Hypothalamus (tissue), 51 donors: ENCODE data around the gene FOXA1.
"Not testable (repeated sequence)": the region's sequence is repeated elsewhere in the genome, so short reads cannot be mapped to it uniquely, and the experiment has no call there.

Experiments used
- DNase-seq, 51 donors: peaks; one replicate each; lab custom pipeline; 2025; lab: John Stamatoyannopoulos, UW

Gene FOXA1

DNA sequence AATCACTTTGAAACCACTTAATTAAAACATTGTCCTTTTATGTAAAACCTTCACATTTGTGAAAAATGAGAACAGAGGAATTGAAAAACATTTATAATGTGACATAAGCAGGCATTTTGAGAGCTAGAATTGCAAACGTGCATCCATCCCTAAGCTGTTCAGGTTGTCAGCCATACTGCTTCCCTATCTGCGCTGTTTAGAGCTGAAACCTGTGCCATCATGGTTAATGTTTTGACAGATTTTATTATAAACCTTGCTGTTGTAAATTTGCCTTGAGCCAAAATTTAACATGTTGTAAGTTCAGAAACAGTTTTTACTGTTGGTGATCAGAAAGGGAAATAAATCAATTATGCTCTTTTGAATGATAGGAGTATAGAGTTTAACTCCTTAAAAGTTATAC is 31.9 kb downstream of the FOXA1 start:
- no peak for DNase-seq

DNA sequence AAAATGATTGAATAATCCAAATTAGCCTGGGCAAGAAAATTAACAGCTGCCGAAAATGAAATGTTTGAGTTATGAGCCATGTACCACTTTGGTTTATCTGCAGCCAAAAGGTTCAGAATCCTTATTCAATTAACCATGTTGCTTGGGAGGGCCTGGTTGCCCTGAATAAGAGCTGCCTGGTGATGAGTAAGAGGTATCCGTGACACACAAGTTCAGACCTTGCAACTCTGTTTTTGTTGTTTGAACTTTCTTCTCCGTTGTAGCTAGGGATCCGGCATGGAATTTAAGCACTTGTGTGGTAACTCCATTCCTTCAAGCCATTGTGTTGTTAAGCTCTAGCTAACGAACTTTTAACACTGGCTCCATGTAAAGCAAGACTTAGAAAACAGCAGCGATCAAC is 35.7 kb downstream of the FOXA1 start:
- no peak for DNase-seq

DNA sequence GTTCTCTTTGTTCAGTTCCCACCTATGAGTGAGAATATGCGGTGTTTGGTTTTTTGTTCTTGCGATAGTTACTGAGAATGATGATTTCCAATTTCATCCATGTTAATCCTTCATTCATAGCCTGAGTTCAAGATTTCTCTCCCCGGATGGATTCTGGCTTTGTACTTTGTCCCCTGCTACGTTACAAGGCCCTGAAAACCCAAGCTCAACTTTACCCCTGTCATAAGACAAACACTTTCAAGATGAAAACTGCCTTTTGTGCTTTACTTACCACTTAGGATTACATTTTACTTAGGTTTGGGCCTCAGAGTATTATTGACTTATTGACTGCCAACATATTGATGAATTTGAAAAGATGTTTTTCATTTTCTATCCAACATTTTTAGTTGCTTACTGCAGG is 36.3 kb downstream of the FOXA1 start:
- DNase-seq, result no peak

DNA sequence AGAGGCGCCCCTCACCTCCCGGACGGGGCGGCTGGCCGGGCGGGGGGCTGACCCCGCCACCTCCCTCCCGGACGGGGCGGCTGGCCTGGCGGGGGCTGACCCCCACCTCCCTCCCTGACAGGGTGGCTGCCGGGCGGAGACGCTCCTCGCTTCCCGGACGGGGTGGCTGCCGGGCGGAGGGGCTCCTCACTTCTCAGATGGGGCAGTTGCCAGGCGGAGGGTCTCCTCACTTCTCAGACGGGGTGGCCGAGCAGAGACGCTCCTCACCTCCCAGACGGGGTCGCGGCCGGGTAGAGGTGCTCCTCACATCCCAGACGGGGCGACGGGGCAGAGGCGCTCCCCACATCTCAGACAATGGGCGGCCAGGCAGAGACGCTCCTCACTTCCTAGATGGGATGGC is 39.5 kb downstream of the FOXA1 start:
- DNase-seq, result not testable (repeated sequence)

GRCh38 chr14:37553935-37554550 is 41.0 kb downstream of the FOXA1 start:
- no peak for DNase-seq

GRCh38 chr14:37551119-37551518 is 43.9 kb downstream of the FOXA1 start:
- no peak for DNase-seq

DNA sequence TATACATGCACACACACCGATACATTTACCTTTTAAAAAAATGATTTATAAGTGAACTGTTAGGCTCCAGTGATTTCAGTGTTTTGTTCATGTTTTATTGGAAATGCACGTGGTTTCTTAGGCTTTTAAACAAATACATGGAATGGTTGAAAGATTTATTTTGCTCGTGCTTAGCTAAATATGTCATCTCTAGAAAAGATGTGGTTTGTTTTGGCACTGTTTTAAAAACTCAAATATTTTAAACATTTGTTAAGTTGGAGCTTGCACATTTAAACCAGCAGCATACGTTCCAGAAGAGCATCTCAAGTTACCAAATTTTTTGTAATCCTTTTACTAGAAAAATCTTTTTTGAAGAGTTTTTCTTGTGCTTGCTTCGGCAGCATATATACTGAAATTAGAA is 44.5 kb downstream of the FOXA1 start:
- no peak for DNase-seq

DNA sequence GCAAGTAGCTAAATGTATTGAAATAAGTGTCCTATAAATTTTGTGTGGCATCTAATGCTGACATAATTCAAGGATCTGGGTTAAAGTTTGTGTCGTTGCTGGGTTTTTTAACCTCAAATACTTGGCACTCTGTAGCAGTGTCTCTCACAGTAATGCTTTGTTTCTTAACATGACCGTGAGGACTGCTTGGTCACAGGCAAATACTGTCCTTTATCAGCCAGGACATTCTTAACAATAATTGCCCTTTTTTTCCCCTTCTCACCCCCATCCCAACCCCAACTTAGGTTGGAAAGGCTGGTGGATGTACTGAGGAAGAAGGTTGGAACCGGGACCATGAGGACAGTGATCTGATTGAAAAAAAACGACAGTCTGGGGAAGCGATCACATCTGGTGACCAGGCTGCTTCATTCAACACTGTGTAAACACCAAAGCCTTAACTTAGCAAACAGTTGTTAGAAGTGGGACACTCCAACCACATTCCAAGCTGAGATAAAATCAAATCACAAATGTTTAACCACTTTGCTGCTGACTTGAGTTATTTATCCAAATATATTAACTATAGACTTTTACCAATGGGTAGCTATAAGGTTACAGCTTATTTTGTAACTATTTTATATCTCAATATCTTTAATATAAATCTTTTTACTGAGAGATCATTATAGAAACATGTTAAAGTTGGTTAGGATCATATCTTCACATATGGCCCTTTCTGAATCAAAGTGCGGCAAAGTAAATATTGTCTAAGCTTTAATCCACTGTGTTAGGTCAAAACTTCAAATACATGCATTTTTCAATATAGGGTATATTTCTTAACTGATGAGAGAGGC is 48.2 kb downstream of the FOXA1 start:
- no peak for DNase-seq

DNA sequence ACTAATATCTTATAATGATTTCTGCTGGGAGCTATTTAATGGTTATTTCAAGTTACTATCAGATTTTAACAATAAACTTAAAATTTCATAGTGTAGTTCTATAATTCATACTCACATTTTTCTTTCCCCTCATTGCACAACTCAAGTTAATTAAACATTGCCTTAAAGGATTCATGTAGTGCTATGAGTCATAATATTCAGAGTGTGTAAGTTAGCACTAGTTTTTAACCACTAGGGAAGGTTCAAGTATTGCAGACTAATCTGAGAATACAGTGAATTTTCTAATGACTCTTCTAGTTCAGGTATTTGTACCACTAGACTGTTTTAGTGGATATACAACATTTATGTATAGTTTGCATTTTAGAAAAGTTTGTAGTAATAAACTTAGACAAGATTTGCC is 49.9 kb downstream of the FOXA1 start:
- no peak for DNase-seq

- DNase-seq, result no peak
These were observed 50.6 kb downstream of the FOXA1 start for GRCh38 chr14:37544407-37544806.

DNA sequence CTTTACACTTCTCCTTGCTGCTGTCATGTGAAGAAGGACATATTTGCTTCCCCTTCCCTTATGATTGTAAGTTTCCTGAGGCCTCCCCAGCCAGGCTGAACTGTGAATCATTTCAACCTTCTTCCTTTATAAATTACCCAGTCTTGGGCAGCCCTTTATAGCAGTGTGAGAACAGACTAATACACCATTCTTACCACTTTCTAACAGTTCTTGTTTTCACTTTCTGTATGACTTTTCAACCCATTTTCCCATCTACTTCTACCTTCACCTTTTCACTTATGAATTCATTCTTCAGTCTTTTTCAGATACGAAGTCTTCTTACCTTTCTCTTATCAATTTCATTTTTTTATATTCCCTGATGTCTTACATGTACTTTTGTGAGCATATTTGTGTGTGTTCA is 55.1 kb downstream of the FOXA1 start:
- DNase-seq, result no peak
